NB4 (cell line): Measurements from ENCODE around the gene MATN1.

ENCODE experiments used
- DNase-seq: peaks from one replicate; pipeline ENCODE4 v3.0.0; 2010; ENCODE audit warnings: low read depth
- H3K4me3 ChIP-seq: one replicate; pipeline ENCODE4 v1.5.1; 2011; ENCODE audit warnings: mild to moderate bottlenecking, low read depth, low read length, moderate library complexity
- CTCF ChIP-seq: IDR thresholded peaks from one replicate; pipeline ENCODE4 v1.5.1; 2012; ENCODE audit warnings: low read depth, low read length
- MAX ChIP-seq: IDR thresholded peaks from 2 replicates; pipeline ENCODE4 v1.6.1; 2011; ENCODE audit warnings: low read depth, low read length
- MYC ChIP-seq: IDR thresholded peaks from 2 replicates; pipeline ENCODE4 v1.6.1; 2011; ENCODE audit warnings: low read depth, low read length
- POLR2A ChIP-seq: IDR thresholded peaks from 2 replicates; pipeline ENCODE4 v1.6.1; 2011; ENCODE audit warnings: mild to moderate bottlenecking; ENCODE audit not compliant: insufficient read length; ENCODE audit errors: extremely low read depth

MATN1 gene

GRCh38 chr1:30721812-30722537 is 1.4 kb downstream of the MATN1 start:
- TF ChIP-seq POLR2A (no peak), MYC (no peak), MAX (no peak), CTCF (no peak)
- no peak overlapping the region for H3K4me3 ChIP-seq
- no peak for DNase-seq

GRCh38 chr1:30721341-30721793 is 2.0 kb downstream of the MATN1 start:
- DNase-seq = no peak
- no peak overlapping the region for H3K4me3 ChIP-seq
- TF ChIP-seq MYC (no peak), MAX (no peak), CTCF (no peak), POLR2A (no peak)

- DNase-seq = no peak
- TF ChIP-seq POLR2A (no peak), MYC (no peak), MAX (no peak), CTCF (no peak)
- H3K4me3 ChIP-seq = no peak overlapping the region
Measured at GRCh38 chr1:30720271-30721223, 2.8 kb downstream of the MATN1 start.

GRCh38 chr1:30719406-30720270 is 3.7 kb downstream of the MATN1 start:
- no peak overlapping the region for H3K4me3 ChIP-seq
- DNase-seq = peak; percentile 80
- no peak for TF ChIP-seq CTCF
- no peak for TF ChIP-seq MAX
- no peak for TF ChIP-seq POLR2A
- TF ChIP-seq MYC = no peak

GRCh38 chr1:30718636-30719405 is 4.6 kb downstream of the MATN1 start:
- peak overlapping the region; percentile 57 for H3K4me3 ChIP-seq
- peak; percentile 94 for DNase-seq
- TF ChIP-seq CTCF (peak; percentile 74), POLR2A (peak; percentile 89), MYC (peak; percentile 90), MAX (peak; percentile 82)
